Measurements from ENCODE around the gene UBE2R2. TPM values are rescaled to one million over a fixed set of nuclear protein-coding genes. Genes with fewer than 3 reads are reported as not detected.

Gene UBE2R2
- total and polyA plus RNA-seq, 2 donors (not counting 1 experiment from before 2014, with no cell fraction given), result 23.9 to 57.1 TPM

DNA sequence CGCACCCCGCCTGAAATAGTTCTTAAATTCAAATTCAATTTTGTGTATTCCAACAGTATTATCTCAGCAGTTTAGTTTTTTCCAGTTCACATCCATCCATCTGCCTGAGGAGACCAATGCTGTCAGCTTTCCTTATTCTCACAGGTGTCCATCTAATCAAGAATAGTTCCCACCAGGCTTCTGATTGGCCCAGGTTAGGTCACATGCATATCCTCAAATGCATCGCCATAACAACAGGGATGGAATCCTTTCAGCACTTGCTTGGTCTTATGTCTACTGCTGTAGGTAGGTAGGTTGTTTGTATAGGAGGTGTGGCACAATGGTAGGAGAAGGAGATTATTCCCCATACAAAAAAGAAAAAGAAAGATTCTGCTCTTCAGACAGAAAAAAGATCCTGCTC lies 91.2 kb downstream of the UBE2R2 start:
- no peaks in the 10 kb centered on the region for H3K27me3 ChIP-seq (ENCODE audit: control insufficient read depth, insufficient read depth, low read length)
- H3K36me3 ChIP-seq (ENCODE audit: control insufficient read depth, insufficient read depth, low read length), result no peaks in the 10 kb centered on the region
- TF ChIP-seq, protein P1, sequence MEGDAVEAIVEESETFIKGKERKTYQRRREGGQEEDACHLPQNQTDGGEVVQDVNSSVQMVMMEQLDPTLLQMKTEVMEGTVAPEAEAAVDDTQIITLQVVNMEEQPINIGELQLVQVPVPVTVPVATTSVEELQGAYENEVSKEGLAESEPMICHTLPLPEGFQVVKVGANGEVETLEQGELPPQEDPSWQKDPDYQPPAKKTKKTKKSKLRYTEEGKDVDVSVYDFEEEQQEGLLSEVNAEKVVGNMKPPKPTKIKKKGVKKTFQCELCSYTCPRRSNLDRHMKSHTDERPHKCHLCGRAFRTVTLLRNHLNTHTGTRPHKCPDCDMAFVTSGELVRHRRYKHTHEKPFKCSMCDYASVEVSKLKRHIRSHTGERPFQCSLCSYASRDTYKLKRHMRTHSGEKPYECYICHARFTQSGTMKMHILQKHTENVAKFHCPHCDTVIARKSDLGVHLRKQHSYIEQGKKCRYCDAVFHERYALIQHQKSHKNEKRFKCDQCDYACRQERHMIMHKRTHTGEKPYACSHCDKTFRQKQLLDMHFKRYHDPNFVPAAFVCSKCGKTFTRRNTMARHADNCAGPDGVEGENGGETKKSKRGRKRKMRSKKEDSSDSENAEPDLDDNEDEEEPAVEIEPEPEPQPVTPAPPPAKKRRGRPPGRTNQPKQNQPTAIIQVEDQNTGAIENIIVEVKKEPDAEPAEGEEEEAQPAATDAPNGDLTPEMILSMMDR (conservative IDR thresholded peaks at IDR 0.05 in 1 of 2, IDR thresholded peaks at IDR 0.05 in 1 of 2; ENCODE audit: low read depth in 1 of 2, low read length in 2 of 2), result no peak
- no peak for TF ChIP-seq EZH2 (IDR thresholded peaks at IDR 0.05; ENCODE audit: low read length, missing control alignments)
- no peaks in the 10 kb centered on the region for H4K20me1 ChIP-seq (ENCODE audit: control insufficient read depth, extremely low read depth, insufficient read depth, low read length)
- H3K4me2 ChIP-seq (ENCODE audit: extremely low read depth, insufficient read depth, low read length), result no peak overlapping the region
- no peak overlapping the region for H2AFZ ChIP-seq (ENCODE audit: low read length)
- no peaks in the 10 kb centered on the region for H3K4me1 ChIP-seq (ENCODE audit: control insufficient read depth, extremely low read depth, insufficient read depth, low read length)
- peak in 1 of 2 donors; percentile 14 for DNase-seq (ENCODE audit: low read depth in 2 of 2)
- H3K9me3 ChIP-seq (ENCODE audit: control insufficient read depth, insufficient read depth, low read depth, low read length), result no peaks in the 10 kb centered on the region
- H3K9ac ChIP-seq (ENCODE audit: insufficient read depth, low read length), result no peak overlapping the region
- H3K79me2 ChIP-seq (ENCODE audit: control insufficient read depth, insufficient read depth, low read length), result peaks cover 39% of the 10 kb centered on the region
- no peak overlapping the region for H3K4me3 ChIP-seq (replicated peaks in 1 of 4; ENCODE audit: control extremely low read depth in 1 of 4, insufficient read depth in 1 of 4, low read depth in 3 of 4, low read length in 4 of 4)
- no peak overlapping the region for H3K27ac ChIP-seq (ENCODE audit: insufficient read depth, low read length)

DNA sequence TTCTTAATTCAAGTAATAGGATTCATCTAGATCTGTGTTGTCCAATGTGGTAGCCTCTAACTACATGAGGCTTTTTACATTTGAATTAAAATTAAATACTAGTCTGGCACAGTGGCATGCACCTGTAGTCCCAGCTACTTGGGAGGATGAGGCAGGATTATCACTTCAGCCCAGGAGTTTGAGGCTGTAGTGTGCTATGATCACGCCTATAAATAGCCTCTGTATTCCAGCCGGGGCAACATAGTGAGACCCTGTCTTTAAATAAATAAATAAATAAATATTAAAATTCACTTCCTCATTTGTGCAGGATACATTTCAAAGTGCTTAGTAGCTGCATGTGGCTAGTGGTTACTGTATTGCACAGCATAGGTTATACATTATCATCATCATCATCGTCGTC lies 91.8 kb downstream of the UBE2R2 start:
- Histone ChIP-seq H3K4me2 (ENCODE audit: extremely low read depth, insufficient read depth, low read length) (no peak overlapping the region), H3K4me3 (replicated peaks in 1 of 4; ENCODE audit: control extremely low read depth in 1 of 4, insufficient read depth in 1 of 4, low read depth in 3 of 4, low read length in 4 of 4) (no peak overlapping the region), H4K20me1 (ENCODE audit: control insufficient read depth, extremely low read depth, insufficient read depth, low read length) (no peaks in the 10 kb centered on the region), H3K27me3 (ENCODE audit: control insufficient read depth, insufficient read depth, low read length) (no peaks in the 10 kb centered on the region), H3K9ac (ENCODE audit: insufficient read depth, low read length) (no peak overlapping the region), H3K27ac (ENCODE audit: insufficient read depth, low read length) (no peak overlapping the region), H3K4me1 (ENCODE audit: control insufficient read depth, extremely low read depth, insufficient read depth, low read length) (no peaks in the 10 kb centered on the region), H3K79me2 (ENCODE audit: control insufficient read depth, insufficient read depth, low read length) (peaks cover 39% of the 10 kb centered on the region), H3K36me3 (ENCODE audit: control insufficient read depth, insufficient read depth, low read length) (no peaks in the 10 kb centered on the region), H3K9me3 (ENCODE audit: control insufficient read depth, insufficient read depth, low read depth, low read length) (no peaks in the 10 kb centered on the region), H2AFZ (ENCODE audit: low read length) (no peak overlapping the region)
- TF ChIP-seq, protein P1 (conservative IDR thresholded peaks at IDR 0.05 in 1 of 2, IDR thresholded peaks at IDR 0.05 in 1 of 2; ENCODE audit: low read depth in 1 of 2, low read length in 2 of 2), result no peak
- TF ChIP-seq EZH2 (IDR thresholded peaks at IDR 0.05; ENCODE audit: low read length, missing control alignments), result no peak
- no peak for DNase-seq (ENCODE audit: low read depth in 2 of 2)

DNA sequence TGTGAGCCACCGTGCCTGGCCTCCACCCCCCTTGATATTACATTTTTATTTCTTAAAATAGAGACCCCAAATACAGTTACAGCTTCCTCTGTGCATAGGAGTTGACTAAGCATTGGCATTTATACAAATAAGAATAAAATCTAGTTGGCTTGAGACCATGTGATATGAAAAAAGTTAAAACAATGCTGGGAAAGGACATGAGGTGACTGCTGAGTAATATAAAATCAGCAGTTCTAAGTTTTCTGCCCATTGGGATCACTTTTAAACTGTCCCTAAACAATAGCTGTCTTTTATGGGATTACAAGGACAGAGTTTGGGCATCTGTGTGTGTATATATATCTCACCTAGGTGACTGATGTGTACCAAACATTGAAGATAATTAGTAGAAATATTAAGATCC lies 96.6 kb downstream of the UBE2R2 start:
- Histone ChIP-seq H3K36me3 (ENCODE audit: control insufficient read depth, insufficient read depth, low read length) (peaks cover 4% of the 10 kb centered on the region), H3K27me3 (ENCODE audit: control insufficient read depth, insufficient read depth, low read length) (no peaks in the 10 kb centered on the region), H2AFZ (ENCODE audit: low read length) (no peak overlapping the region), H4K20me1 (ENCODE audit: control insufficient read depth, extremely low read depth, insufficient read depth, low read length) (no peaks in the 10 kb centered on the region), H3K9ac (ENCODE audit: insufficient read depth, low read length) (no peak overlapping the region), H3K4me1 (ENCODE audit: control insufficient read depth, extremely low read depth, insufficient read depth, low read length) (no peaks in the 10 kb centered on the region), H3K79me2 (ENCODE audit: control insufficient read depth, insufficient read depth, low read length) (peaks cover 13% of the 10 kb centered on the region), H3K4me2 (ENCODE audit: extremely low read depth, insufficient read depth, low read length) (no peak overlapping the region), H3K27ac (ENCODE audit: insufficient read depth, low read length) (no peak overlapping the region), H3K4me3 (replicated peaks in 1 of 4; ENCODE audit: control extremely low read depth in 1 of 4, insufficient read depth in 1 of 4, low read depth in 3 of 4, low read length in 4 of 4) (no peak overlapping the region), H3K9me3 (ENCODE audit: control insufficient read depth, insufficient read depth, low read depth, low read length) (no peaks in the 10 kb centered on the region)
- DNase-seq (ENCODE audit: low read depth in 2 of 2), result no peak
- TF ChIP-seq EZH2 (IDR thresholded peaks at IDR 0.05; ENCODE audit: low read length, missing control alignments), result no peak
- TF ChIP-seq, protein P1 (conservative IDR thresholded peaks at IDR 0.05 in 1 of 2, IDR thresholded peaks at IDR 0.05 in 1 of 2; ENCODE audit: low read depth in 1 of 2, low read length in 2 of 2), result no peak

Measured in fibroblast of lung (primary cell).